IMR-90 (cell line): ENCODE data around the gene NLGN2.

Experiments
- CEBPB ChIP-seq: IDR thresholded peaks from 2 replicates; pipeline ENCODE4 v1.6.1; 2012; ENCODE audit warnings: low read depth, low read length, improper control_type of control experiment
- MAFK ChIP-seq: IDR thresholded peaks from 2 replicates; pipeline ENCODE4 v1.6.1; 2012; ENCODE audit warnings: low read depth, low read length, improper control_type of control experiment
- NFE2L2 ChIP-seq: fragments of 150-350 bp; IDR thresholded peaks from 2 replicates; pipeline ENCODE4 v1.6.1; 2016; ENCODE audit warnings: low read depth, mild to moderate bottlenecking, low read length
- POLR2A ChIP-seq: IDR thresholded peaks from 2 replicates; pipeline ENCODE4 v1.6.1; 2012; ENCODE audit warnings: mild to moderate bottlenecking, low read depth, low read length
- RAD21 ChIP-seq: IDR thresholded peaks from 2 replicates; pipeline ENCODE4 v1.6.1; 2012; ENCODE audit warnings: low read length, improper control_type of control experiment
- RCOR1 ChIP-seq: IDR thresholded peaks from 2 replicates; pipeline ENCODE4 v1.6.1; 2012; ENCODE audit warnings: mild to moderate bottlenecking, low read length, improper control_type of control experiment; ENCODE audit not compliant: insufficient replicate concordance
- SMC3 ChIP-seq: fragments of 150-350 bp; IDR thresholded peaks from 2 replicates; pipeline ENCODE4 v1.6.1; 2016; ENCODE audit warnings: low read depth, mild to moderate bottlenecking, antibody characterized with exemption, low read length, moderate library complexity
- TF ChIP-seq, protein P1 (sequence below): conservative IDR thresholded peaks from 2 replicates; pipeline ENCODE4 v1.5.1; 2012; ENCODE audit warnings: mild to moderate bottlenecking, low read depth, low read length, improper control_type of control experiment

DNA sequence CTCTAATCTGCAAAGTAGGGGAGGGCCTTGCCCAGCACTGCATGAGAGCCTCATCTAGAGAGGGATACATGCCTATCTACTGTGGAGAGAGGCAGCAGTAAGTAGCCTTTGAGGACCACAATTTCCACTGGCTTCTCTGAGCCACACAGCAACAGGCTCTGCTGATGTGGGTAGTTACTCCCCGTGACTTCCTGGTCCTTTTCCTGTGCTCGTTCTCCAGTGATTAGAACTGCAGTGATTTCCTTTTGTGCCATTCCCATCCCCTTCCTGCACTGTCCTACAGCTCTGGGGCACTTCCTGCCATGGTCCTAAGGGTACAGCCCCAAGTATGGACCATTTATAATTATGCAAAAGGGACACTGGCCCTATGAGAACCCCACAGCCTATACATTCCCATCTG, 16.3 kb upstream of the NLGN2 start:
- TF ChIP-seq, protein P1, sequence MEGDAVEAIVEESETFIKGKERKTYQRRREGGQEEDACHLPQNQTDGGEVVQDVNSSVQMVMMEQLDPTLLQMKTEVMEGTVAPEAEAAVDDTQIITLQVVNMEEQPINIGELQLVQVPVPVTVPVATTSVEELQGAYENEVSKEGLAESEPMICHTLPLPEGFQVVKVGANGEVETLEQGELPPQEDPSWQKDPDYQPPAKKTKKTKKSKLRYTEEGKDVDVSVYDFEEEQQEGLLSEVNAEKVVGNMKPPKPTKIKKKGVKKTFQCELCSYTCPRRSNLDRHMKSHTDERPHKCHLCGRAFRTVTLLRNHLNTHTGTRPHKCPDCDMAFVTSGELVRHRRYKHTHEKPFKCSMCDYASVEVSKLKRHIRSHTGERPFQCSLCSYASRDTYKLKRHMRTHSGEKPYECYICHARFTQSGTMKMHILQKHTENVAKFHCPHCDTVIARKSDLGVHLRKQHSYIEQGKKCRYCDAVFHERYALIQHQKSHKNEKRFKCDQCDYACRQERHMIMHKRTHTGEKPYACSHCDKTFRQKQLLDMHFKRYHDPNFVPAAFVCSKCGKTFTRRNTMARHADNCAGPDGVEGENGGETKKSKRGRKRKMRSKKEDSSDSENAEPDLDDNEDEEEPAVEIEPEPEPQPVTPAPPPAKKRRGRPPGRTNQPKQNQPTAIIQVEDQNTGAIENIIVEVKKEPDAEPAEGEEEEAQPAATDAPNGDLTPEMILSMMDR: no peak
- TF ChIP-seq POLR2A (no peak), SMC3 (no peak), NFE2L2 (no peak), CEBPB (no peak), RAD21 (no peak), MAFK (no peak), RCOR1 (no peak)
